Islet precursor cell (in vitro differentiated cells): ENCODE data around the gene RAP1B.

Experiments used
- DNase-seq: peaks from one replicate; pipeline ENCODE4 v3.0.0-alpha.2; 2018

The RAP1B gene

DNA sequence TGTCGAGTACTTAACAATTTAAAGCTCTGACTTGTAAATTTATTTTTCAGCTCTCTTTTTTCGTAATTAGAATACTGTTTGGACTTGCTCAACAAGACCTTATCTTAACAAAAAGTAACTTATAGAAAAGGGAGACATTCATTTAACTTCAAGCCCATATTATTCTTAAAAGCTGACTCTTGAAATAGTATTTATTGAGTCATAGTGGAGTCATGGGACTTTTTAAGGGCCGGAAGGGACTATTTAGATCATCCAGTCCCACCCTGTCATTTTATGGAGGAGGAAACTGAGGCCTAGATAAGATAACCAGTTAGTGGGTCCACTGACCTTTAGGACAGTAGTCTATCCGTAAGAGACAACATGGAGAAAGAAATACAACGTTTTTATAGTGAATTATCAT is 1.5 kb downstream of the RAP1B start:
- DNase-seq = no peak

DNA sequence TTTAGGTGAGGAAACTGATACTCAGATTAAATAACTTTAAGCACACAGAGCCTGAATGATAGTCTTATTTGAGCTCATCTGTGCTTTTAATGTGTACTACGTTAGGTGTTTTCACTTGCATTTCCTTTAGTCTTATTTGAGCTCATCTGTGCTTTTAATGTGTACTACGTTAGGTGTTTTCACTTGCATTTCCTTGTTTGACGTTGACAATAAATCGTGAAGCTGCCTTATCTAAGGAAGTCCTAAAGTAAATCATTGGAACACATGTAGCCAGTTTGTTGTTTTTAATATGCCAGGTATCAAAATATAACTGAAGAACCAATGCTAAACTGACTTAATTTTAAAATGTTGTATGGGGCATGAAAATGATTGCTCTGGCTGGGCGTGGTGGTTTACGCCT is 2.0 kb downstream of the RAP1B start:
- DNase-seq = no peak

DNA sequence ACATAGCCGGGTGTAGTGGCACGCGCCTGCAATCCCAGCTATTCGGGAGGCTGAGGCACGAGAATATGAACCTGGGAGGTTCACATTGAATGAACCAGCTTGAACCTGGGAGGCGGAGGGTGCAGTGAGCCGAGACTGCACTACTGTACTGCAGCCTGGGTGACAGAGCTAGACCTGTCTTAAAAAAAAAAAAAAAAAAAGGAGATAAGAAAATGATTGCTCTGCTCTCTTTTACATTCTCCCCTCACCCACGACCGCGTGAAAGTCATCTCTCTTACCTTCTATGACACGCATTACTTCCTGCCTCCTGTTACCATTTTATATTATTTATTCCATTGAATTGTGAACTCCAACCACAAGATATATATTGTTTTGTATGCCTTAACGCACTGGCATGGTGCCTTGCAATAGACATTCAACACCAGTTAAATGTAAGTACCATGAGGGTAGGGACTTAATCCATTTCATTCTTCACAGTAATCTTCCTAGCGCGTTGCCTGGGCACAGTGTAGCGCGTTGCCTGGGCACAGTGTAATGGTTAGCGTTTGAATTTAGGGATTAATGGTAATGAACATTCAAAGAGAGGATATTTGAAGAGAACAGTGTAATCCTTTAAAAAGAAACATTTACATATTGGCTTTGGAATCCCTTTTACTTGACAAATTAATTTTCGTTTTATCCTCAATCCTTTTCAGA is 2.7 kb downstream of the RAP1B start:
- no peak for DNase-seq

DNA sequence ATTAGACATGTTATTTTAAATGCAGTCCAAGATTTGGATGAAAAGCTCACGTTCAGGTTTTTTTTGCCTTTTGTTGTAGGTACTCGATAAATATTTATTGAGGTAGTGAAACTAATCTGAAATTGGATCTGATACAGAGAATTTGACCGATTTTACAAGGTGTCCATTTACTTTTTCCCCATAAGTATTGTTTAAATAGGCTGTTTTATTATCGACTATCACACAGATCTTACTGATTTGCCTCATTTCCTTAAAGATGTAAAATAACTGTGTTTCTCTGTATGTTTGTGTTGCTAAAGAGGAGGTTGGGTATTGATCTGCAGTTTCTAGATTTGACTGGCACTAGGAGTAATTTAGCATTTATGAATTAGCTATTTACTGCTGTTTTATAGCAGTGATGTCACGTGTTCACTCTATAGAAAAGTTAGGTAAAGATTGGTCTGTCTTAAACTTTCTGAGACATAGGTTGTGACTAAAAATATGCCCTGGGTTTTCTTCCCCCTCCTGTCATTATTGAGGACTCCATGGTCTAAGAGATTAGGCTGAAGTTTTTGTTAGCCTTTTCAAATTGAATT is 3.5 kb downstream of the RAP1B start:
- DNase-seq = no peak

DNA sequence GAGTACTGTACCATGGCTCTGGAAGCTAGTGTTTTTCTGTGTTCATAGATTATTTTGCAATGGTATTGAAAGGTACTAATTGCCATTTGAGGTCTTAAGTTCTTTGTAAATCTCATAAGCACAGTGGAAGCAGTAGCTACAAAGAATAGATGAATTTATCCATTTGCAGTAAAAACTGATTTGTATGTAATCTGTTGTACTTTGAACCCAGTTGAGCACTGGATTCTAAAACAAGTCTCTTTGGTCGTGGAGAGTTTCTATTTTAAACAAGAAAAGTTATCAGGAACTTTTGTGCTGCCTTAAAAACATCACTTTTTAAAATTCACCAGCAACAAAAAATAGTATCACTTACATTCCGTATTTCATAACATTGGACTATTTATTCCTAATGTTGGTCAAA is 4.1 kb downstream of the RAP1B start:
- DNase-seq = no peak

DNA sequence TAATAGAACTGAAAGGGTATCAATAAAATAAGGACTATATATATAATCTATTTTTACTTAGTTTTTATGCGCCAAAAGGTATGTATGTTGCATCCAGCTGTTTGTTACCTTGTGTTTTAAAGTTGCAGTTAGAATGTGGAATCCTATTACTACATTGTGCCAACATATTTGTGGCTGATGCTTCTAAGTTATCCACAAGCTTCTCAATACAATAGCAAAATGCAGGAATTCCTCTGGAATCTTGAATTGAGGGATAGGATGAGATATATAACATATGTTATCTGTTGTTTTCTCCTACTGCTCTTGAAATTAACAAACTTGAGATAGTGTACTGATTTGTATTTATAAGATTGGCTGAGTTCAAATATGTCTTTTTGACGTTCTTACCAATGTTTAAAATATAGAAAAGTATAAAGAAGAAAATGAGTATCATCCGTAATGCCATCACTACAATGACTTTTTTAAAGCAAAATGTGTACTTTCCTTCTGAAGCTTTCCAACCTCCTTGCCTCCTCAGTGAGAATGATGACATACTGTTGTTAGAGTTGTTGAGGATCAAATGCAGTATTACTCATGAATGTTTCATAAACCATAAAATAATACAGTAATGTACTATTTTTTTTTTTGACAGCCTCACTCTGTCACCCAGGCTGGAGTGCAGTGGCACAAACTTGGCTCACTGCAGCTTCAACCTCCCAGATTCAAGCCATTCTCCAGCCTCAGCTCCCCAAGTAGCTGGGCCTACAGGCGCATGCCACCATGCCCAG is 6.6 kb downstream of the RAP1B start:
- DNase-seq = no peak

DNA sequence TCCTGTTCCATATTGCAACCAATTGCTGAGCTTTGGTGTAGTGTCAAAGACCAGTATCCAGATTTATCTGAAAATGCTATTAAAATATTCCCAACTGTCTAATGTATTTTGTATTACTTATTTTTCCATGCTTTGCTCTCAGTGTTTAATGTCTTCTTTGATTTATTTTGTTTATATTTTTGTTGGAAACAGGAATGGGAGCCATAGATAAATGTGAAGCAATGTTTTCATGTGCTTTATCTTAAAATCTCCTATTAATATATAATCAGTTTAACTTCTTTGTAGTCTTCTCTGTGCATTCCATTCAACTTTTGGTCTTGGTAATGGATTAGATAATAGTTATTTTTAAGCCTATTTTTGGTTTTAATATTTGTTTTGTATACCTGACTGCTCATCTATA is 8.8 kb downstream of the RAP1B start:
- DNase-seq = no peak

DNA sequence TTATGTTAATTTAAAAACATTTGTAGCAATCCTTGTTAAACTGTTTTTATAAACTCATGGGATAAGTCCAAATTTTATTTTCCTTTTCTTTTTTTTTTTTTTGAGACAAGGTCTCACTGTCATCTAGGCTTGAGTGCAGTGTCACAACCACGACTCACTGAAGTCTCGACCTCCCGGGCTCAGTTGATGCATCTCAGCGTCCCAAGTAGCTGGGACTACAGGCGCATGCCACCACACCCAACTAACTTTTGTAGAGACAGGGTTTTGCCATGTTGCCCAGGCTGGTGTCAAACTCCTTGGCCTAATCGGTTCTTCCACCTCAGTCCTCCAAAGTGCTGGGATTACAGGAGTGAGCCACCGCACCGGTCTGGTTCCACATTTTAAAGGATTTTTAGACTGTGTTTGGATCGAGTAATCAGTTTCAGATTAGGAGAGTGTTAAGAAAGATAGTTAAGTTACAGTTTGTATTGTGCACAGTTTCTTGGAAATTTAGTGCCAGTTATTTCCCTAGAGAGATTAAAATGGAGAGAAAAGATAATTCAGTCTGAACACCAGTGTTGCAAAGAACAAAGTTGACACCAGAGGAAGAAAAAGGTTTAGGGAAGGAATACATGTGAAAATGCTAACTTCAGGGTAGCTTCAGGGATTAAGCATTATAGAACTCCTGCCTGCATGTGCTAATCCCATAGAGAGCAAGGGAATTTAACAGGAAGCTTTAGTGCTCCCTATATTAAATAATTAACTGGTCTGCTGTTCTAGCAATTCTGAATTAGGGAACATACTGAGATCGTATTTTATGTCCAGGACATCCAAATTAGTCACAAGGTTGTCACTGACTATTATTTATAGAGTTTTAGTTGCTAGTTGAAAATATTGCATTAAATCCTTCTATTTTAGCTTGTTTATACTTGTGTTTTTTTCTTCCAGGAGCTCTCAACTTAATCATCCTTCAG is 10.1 kb downstream of the RAP1B start:
- peak; percentile 60 for DNase-seq

DNA sequence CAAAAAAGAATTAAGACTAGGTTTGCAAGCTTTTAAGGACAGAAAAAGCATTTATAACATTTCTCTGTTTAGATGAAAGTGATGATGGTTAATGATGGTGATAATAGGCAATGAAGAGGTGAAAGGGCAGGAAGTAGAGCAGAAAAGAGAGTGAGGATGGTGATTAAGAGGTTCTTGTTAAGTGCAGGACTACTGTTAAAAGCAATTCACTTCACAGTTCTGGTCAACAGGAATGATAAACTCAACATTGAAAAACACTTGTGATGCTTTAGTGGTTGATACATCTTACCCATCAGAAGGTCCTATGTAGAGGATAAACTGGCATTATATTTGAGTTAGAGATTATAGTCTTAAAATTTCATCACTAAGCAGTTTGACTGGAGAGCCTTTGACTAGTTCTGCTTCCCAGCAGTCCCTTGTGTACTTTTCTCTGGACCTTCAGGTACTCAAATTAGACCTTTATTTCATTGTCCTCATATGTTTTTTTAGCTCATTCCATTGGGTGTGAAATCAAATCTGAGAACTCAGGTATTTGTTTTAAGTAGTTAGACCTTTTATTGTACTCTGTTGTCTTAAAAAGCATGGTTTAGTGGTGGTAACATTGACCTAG is 10.9 kb downstream of the RAP1B start:
- DNase-seq = no peak

DNA sequence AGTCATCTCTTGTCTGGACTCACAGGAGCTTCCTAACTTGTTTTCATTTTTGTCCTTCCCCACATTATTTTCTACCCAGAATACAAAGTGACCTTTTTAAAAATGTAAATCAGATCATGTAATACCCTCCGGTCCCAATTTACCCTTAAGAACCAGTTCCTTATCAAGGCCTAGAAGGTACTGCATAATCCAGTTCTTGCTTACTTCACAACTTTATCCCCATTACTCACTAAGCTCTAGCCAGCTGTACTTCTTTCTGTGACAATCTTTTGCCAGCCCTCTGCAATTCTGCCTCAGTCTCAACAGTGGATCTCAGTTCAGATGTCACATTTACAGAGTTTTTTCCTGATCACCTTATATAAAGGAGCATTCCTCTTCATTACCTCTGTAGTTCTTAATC is 11.6 kb downstream of the RAP1B start:
- no peak for DNase-seq

DNA sequence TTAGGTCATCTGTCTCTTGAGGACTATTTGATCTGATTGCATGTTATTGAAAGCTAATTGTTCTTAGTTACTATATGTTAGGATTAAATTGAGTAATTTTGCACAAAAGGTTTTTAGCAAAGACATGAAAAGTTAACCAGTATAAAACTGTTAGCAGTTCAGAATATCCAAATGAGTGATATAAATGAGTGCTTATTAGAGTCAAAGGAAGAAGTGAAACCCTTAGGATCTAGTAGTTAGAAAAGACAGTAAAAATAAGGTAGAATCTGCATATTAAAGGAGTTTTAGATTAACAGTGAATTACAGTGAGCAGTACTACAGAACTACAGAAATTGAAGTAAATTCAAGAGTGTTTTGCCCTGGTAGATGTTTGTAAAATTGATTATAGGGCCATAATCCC is 12.4 kb downstream of the RAP1B start:
- DNase-seq = no peak

DNA sequence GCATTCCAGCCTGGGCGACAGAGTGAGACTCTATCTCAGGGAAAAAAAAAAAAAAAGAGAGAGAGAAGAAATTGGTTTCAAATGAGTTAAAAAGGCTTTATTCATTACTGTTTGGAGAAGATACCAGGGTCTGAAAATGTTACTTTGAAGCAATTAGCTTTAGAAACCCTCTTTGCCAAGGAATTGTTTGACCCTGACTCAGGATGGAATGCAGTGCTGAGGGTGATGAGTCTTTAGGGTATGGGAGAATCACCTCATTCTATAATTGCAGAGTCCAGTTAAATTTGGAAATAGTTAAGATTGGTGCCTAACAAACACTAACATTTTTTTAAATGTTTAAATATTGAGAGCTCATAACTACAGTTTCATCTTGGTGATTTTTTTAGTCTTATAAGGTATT is 13.3 kb downstream of the RAP1B start:
- peak; percentile 59 for DNase-seq

DNA sequence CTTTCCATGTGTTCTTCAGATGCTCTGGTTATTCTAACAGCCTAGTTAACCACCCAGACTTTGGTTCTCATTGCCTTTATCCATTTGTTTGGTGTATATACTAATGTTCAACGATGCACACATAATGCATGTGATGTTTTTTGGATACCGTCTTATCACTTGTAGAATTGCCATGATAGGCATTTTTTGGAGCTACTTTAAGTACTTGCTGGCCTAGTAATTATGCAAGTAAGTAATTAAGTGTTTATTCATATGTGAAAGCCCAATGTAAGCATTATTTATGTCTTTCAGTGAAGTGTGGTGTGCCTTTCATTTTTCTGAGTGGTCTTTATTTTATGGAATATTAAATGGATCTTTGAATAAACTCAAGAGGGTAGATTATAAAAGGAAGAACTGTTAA is 14.2 kb downstream of the RAP1B start:
- DNase-seq = no peak

DNA sequence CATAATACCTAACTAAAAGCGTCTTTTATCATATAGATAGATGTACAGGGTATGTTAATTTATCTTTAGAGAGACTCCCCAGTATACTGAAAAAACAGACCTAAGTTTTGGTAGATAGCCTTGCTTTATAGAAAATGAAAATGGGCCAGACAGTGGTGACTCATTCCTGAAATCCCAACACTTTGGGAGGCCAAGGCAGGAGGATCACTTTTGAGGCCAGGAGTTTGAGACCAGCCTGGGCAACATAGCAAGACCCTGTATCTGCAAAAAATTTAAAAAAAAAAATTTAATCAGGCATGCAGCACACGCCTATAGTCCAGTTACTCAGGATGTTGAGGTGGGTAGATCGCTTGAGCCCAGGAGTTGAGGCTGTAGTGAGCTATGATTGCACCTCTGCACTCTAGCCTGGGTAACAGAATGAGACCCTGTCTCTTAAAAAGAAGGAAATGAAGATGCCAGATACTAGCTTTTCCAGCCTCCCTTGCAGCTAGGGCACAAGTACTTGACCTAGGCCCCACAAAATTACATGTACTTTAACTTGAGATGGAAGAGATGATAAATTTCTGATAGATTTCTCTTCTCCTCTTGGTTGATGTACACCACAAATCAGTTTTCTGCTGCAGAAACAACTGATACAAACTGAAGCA is 17.1 kb downstream of the RAP1B start:
- DNase-seq = no peak

DNA sequence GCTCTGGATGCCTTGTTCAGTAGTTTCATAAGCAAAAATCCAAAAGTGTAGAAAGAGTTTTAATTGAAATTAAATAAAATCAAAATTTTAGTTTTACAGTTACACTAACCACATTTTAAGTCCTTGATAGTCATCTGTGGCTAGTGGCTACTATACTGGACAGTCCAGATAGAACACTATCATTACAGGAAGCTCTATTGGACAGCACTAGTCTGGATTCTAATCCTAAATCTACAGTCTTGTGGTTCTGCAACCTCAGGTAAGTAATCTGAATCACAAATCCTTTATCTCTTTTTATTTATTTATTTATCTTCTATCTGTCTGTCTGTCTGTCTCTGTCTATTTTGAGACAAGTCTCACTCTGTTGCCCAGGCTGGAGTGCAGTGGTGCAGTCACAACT is 18.0 kb downstream of the RAP1B start:
- DNase-seq = no peak

DNA sequence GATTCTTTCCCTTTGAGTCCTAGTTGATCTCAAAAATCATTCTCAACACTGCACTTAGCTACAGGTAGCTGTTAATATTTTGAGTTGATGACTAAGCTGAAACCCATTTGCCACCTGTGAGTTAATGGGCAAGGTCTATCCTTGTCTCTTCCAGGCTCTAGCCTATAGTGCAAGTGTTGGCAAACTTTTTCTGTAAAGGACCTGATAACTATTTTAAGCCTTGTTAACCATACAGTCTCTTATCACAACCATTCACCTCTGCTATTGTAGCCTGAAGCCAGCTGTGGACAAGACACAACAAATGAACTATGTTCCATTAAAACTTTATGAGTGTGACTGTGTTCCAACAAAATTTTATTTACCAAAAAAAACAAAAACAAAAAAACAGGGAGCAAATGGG is 19.4 kb downstream of the RAP1B start:
- no peak for DNase-seq

DNA sequence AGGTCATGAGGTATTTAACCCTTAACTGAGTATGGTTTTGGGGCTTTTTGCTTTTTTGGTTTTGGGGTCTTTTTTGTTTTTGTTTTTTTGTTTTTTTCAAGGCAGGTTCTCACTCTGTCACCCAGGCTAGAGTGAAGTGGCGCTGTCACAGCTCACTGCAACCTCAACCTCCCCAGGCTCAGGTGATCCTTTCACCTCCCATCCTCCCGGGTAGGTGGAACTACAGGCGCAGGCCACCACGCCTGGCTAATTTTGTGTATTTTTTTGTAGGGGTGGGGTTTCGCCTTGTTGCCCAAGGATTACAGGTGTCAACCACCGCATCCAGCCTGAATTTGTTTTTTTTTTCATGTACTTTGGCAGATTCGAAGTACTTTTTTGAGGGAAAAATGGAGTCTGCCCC is 19.9 kb downstream of the RAP1B start:
- DNase-seq = no peak

DNA sequence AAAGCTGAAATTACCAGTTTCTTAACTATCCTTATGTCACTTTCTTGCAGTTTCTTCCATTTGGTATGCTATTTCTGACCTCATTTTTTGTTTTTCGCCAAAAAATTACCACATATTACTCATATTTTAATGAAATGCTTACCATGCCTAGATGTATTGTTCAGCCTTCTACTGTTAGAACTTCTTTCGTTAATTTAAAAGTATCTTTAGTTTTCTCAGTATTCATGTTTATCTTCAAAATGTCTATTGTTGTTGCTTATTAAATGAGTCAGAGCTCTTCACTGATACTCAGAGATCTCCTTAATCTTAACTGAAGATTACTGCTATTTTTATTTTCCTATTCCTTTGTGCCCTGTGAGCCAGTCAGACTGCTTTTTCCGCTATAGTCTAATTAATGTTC is 20.5 kb downstream of the RAP1B start:
- no peak for DNase-seq

DNA sequence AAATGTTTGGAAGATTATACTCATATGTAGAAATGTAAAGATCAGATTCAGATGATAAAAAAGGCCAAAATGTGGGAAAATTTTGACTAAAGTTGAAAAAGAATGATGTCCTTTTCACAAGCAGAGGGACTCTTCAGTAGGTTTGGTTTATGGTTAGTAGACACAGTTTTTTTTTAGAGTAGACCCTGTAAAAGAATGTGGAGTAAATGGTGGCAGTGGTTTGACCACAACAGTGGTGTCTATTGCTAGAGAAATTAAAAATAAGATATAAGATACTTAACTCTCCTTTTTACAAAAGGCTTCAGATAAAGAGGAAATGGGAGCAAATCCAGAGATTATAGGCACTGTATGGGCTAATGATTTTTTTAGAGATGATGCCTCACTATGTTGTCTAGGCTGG is 21.8 kb downstream of the RAP1B start:
- no peak for DNase-seq

DNA sequence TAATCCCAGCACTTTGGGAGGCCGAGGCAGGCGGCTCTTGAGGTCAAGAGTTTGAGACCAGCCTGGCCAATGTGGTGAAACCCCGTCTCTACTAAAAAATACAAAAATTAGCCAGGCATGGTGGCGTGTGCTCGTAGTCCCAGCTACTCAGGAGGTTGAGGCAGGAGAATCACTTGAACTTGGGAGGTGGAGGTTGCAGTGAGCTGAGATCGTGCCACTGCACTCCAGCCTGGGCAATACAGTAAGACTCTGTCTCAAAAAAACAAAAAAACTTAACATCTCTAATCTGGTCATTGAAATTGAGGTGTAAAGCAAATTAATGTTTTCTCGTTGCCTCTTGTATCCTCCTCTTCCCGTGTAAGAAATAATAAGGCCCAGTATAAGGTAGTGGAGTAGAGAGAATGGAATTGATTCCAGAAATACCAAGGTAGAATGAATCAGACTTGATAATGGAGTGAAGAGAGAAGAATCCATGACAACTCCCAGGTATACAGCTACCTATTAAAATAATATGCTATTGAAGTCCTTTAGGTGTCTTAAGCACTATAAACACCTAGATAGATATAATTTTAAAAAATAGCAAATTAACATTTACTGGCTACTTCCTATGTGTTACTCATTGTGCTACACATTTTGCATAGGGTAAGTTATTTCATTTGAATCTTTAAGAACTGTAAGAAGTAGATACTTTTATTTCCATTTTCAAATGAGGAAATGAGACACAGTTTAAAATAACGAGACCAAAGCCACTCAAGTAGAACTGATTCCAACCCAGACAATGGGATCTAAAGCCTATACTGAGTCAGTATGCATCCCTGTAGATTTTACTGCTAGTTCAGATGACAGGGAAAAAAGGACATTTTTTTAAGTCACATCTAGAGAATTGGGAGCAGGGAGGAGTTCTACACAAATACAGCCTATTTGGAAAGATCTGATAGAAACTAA is 23.2 kb downstream of the RAP1B start:
- no peak for DNase-seq

DNA sequence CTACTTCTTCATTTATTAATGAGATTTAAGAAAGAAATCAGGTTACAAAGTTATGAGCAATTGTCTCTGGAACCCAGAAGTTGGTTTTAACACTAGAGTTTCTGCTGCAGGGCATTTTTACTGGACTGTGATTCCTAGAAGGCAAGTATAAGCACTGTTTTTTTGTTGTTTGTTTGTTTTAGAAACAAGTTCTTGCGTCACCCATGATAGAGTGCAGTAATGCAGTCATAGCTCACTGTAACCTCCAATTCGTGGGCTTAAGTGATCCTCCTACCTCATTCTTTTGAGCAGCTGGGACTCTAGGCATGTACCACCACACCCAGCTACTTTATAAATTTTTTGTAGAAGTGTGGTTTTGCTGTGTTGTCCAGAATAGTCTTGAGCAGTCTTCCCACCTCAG is 25.6 kb downstream of the RAP1B start:
- no peak for DNase-seq
